ENCODE results near the gene DBX1.
"Not testable (repeated sequence)": the region's sequence is repeated elsewhere in the genome, so short reads cannot be mapped to it uniquely, and the experiment has no call there.

DBX1 gene, protein sequence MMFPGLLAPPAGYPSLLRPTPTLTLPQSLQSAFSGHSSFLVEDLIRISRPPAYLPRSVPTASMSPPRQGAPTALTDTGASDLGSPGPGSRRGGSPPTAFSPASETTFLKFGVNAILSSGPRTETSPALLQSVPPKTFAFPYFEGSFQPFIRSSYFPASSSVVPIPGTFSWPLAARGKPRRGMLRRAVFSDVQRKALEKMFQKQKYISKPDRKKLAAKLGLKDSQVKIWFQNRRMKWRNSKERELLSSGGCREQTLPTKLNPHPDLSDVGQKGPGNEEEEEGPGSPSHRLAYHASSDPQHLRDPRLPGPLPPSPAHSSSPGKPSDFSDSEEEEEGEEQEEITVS

DNA sequence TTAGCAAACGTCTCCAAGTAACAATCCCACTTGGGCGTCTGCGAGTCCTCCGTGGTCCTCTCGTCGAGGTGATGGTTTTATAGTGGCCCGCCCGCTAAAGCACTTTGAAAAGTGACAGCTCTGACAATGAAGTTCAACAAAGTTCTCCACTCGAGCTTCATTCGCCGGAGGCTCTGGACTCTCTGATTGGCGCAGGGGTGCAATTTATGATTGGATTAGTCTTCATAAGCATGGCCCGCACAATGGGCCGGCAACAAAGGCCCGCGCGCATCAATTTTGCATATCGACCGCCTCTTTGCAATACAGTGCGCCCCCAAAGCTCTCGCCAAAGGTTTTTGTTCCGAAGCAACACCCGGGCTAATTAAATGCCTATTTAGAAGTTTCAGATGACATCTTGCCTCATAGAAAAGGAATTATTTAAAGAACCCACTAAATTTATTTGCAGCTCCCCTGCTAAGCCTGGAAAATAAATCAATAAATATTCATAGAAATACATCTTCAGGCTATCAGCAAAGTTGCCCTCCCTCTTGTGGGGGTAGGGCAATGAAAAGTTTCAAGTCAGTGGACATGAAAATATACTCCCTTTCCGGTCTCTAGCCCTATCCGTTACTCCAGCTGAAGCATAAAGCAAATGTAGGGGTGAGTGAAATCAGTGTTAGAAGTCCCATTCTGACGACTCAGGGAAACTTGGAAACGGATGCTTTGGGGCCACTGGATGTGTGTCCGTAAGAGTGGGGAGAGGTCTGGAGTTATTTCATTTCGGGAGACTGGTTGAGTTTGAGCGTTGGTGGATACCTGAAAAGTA is at the start of gene DBX1:
Gene DBX1, minus strand, starts transcription at position 51 of the 805 bp plus-strand sequence. CDS start 151 bp downstream, outside the sequence.
- no peak for DNase-seq (ENCODE audit: low read depth in 2 of 2)

DNA sequence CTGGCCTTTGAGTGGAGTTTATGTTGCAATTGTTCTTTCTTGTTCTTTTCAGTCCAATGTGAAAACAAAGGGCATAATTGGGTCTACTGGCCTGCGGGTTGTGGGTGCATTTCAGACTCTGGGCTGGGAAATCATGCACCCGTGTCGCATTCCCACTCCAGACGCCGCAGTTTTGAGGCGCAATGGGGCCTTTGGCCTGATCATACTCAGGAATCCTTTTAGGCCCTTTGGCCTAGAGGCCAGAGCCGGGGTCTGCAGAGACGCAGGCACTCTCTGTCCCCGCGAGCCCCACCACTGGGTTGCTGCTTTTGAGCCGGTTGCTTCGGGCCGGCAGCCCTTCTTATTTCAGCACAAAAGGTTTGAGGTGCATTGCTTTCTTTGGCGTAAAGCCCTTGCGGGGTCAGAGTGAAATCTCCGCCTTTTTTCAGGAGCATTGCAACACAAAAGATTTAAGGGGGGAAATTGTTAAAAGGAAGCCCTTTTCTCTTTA is 48.4 kb upstream of the DBX1 start:
- no peak for DNase-seq (ENCODE audit: low read depth in 2 of 2)

DNA sequence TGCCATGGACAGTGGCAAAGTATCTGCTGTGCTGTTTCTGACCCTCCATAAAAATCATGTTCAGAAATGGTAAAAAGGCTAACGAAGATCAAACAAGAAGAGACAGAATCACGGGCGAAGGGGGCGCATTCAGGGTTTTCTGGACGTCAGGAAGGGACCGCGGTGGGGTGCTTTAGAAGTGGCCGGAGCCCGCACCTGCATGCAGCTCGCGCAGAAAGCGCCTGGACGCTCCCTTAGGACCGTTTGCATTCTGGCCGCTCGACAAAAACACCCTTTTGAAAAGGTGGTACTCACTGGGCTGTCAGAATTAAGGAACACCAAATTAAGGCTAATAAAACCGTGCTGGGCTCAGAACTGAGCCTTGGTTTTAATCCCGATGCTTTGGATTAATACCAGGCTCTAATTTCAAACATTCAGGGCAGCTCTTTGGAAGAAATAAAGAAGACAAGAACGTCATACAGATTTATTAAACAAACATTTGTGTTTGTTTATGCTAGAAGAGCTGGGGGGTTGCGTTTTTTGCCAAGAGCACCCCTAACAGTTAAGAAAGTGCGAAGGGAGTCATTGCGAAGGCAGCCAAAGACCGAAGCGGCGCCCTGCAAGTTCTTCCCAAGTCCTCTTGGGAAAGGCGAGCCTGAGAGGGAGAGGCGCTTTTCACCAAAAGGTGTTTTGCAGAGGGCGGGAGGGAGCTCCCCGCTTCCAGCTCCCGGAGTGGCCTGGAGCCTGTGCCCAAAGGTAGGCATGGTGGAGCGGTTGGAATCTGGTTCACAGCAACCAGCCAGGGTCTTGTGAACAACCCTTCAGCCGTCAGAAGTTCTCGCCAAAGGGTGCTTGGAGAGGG is 47.7 kb upstream of the DBX1 start:
- no peak for DNase-seq (ENCODE audit: low read depth in 2 of 2)

DNA sequence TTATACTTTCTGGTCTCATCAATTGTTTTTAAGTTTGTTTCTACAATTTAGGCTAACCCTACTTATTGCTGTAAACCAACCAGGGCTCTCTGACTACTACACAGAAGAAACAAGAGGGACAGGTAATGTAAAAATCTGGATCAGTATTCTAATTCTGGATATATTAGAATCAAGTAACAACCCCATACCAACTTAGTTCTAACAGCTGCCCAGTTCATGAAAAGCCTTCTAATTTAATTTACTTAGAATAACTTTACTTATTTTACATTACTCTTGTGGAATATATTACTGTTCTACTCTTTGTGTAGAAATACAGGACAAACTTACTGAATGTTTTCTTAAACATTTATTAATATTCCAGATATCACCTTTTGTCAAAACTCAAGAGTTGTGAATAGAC is 45.5 kb upstream of the DBX1 start:
- no peak for DNase-seq (ENCODE audit: low read depth in 2 of 2)

DNA sequence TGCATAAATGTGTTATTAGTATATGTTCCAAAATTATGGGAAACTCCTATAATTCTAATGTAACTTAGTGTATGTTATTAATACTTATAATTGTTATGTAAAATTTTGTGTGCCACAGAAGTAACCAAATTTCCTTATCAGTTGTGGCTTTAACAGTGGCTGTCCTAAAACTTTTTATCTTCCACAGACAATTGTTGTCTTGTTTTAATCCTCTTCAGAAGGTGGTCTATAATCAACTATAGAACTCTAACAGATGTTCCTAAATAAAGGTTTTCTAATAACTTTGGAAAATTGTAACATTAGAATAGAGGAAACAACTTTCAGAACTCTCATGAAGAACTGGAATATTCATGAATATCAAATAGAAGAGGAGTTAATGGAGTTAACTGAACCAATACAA is 44.4 kb upstream of the DBX1 start:
- DNase-seq (ENCODE audit: low read depth in 2 of 2): no peak

DNA sequence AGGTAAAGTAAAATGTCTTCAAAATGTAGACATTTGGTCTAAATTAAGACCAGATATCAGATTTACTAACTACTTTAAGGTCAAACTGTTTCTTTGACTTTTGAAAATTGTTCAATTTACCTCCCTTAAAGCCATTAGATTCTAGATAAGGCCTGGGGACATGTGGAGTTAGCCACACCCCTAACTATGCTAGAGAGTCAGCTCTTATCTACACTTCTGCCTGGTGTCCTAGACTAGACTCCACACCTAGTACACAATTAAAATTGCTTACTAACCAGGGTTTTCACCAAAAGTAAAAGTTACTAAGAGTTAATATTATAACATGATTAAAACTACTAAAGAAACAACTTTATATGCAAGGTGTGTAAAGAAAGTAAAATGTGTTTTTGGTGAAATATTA is 43.6 kb upstream of the DBX1 start:
- DNase-seq (ENCODE audit: low read depth in 2 of 2): no peak

DNA sequence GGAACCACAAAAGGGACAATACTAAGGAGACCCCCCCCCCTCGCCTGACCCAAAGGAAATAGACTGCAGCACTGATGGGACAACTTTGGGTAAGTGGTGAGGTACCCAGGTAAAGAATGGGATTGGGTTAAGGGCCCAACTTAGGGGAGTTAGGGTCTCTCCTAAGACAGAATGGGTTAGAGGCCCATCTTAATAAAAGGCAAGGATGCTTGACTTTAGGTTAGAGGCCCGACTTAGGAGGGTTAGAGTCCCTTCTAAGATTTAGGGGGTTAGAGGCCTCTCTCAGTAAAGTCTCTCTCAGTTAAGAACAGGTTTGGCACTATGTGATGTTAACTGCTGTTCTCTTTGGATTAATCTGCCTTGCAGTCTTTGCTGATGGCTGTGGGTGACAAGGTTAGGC is 41.0 kb upstream of the DBX1 start:
- no peak for DNase-seq (ENCODE audit: low read depth in 2 of 2)

DNA sequence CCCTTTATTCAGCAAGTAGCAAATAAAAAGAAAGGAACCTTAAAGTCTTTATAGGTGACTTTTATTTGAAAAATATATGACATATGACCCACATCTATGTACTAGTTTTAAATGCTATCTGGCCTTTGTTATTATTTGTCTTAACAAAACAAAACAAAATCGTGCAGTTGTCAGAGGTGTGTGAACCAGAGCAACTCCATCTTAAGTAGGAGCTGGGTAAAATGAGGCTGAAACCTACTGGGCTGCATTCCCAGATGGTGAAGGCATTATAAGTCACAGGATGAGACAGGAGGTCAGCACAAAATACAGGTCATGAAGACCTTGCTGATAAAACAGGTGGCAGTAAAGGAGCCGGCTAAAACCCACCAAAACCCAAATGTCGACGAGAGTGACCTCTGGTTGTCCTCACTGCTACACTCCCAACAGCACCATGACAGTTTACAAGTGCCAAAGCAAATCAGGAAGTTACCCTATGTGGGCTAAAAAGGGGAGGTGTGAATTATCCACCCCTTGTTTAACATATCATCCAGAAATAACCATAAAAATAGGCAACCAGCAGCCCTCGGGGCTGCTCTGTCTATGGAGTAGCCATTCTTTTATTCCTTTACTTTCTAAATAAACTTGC is 40.2 kb upstream of the DBX1 start:
- not testable (repeated sequence) for DNase-seq (ENCODE audit: low read depth in 2 of 2)

DNA sequence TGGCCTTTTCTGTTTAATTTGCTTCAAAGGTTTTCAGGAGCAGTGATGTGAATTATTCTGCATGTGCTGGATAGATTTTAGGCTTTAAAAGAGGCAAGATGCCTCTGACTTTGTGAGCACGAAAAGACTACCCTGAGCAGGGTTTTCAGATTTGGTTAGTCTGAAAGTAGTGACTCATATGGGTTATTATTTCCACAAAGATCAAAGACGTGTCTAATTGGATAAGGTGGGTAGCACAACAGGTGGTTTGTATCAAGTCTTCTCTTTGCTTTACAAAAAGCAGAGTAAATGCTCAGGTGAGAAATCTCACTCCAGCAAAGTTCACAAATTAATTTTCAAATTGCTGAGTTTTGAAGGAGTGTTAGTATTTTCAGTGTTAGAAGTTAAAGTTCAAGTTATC is 37.6 kb upstream of the DBX1 start:
- no peak for DNase-seq (ENCODE audit: low read depth in 2 of 2)

DNA sequence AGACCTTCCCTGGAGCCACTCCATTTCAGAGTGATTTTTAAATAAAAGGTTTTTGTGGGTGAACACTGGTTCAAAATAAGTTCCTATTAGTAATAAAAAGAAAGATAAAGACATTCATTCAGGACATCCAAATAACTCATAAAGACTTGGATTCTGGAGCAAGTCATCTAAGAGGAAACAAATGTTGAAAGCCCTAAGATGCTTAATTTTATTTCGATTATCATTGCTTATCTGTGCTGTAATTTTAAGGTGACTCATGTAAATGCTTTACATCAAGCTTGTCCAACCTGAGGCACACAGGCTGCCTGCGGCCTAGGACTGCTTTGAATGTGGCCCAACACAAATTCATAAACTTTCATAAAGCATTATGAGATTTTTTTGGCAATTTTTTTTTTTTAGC is 34.2 kb upstream of the DBX1 start:
- DNase-seq (ENCODE audit: low read depth in 2 of 2): no peak

DNA sequence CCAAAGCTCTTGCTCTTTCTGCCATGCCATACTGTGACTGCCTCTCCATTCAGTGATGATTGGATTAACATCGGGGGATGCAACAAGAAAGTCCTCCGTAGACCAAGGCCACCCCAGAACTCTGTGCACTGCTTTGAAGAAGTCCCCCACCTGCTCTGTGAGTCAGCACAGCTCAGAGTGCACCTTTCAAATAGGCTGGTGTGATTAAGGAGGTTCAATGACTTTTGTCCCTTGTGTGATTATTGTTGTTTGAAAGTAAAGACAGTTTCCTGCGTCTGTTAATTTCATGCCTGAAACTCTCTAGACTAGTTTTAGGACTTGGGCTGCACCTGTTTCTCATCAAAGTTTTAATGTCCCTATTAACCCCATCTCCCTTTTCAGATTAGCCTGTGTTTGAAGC is 33.0 kb upstream of the DBX1 start:
- DNase-seq (ENCODE audit: low read depth in 2 of 2): no peak

DNA sequence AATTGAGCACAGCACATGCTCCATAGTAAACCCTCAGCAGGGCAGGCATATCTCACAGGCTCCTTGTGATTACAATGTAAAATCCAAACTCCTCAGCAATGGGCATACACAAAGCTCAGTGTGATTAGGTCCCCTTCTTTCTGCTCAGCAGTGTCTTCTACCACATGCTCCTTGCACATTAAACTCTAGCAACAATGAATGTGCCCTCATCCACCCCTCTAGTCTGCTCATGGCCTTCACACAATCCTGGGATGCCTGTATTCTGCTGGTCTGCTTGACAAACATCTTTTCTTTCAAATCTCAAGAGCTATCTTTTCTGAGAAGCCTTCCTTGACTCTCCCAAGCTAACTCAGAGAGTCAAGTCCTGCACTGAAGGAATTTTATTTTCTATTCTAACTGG is 32.4 kb upstream of the DBX1 start:
- DNase-seq (ENCODE audit: low read depth in 2 of 2): no peak

DNA sequence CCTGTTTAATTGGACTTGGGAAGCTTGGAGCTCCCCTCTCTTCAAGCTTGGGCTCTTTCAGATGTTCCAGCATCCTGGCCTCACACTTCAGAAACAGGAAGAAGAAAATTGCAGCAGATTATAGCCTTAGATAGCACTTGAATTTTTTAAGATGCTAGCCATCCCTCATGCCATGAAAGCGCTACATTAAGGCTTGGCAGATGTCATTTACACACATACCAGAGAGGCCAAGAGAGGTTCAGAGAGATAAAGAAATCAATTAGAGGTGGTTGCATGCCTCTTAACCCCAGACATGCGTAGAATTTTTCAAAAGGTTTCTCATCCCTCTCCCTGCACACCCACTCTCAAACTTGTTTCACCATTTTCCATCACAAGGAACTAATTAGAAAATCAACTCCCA is 31.9 kb upstream of the DBX1 start:
- no peak for DNase-seq (ENCODE audit: low read depth in 2 of 2)

DNA sequence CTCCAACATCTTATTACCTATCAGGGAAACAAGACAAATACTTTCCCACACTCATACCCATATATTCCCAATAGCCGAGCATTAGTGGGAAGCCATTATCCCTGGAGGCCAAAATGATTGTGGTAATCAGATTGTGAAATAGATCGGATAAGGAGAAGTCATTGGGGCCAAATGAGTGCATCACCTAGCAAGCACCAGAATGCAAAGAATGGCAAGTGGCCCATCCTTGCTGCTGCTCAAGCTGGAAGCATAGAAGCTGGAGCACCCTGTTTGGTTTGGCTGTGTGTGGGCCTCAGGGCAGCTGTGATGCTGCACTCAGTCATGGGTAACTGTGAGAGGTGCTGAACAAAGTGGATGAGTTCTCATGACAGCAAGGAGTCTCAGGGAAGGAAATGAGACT is 18.7 kb upstream of the DBX1 start:
- DNase-seq (ENCODE audit: low read depth in 2 of 2): no peak

DNA sequence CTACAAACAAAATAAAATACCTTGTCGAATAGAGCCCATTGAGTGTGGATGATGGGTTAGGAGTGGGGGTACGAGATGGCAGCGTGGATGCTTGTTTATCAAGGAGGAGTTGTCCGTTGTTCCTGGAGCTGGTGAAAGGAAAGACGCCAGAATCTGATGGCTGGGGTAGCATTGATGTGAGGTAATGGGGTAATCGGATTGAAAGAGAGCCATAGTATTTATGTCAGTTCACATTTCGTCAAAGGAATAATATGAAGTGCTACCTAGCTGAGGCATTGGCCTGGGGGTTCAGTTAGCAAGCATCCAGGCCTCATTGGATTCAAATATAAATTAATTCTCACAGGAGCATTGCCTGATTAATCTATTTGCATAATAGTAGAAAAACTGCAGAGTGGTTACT is 16.9 kb upstream of the DBX1 start:
- DNase-seq (ENCODE audit: low read depth in 2 of 2): no peak

DNA sequence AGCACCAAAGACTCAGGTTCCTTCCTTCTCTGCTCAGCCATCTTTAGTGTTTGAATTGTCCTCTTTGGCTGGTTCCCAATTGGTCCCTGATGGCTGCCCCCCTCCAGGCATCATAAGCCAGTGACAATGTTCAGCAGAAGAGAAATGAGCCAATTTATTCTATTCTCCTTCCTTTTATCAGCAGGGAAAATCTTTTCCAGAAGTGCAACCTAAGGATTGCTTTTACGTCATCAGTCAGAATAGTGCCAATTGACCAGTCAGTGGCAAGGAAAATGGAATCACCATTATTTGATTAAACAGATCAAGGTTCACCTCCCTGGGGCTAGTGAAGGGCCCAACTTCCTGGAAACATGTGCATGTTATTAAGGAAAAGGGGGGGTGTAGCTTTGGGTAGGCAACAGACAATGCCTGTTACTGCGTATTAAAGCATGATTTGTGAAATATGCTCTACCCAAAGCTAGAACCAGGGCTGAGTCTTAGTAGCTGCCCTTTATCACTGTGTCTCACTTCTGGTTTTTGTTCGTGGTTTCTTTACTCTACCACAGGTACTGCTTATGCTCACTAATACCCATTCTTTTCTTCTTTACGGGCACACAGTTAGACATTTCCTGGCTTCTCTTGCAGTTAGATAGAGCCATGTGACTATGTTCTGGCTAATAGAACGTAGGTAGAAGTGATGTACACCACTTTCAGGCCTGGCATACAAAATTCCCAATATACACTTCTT is 12.6 kb upstream of the DBX1 start:
- no peak for DNase-seq (ENCODE audit: low read depth in 2 of 2)

DNA sequence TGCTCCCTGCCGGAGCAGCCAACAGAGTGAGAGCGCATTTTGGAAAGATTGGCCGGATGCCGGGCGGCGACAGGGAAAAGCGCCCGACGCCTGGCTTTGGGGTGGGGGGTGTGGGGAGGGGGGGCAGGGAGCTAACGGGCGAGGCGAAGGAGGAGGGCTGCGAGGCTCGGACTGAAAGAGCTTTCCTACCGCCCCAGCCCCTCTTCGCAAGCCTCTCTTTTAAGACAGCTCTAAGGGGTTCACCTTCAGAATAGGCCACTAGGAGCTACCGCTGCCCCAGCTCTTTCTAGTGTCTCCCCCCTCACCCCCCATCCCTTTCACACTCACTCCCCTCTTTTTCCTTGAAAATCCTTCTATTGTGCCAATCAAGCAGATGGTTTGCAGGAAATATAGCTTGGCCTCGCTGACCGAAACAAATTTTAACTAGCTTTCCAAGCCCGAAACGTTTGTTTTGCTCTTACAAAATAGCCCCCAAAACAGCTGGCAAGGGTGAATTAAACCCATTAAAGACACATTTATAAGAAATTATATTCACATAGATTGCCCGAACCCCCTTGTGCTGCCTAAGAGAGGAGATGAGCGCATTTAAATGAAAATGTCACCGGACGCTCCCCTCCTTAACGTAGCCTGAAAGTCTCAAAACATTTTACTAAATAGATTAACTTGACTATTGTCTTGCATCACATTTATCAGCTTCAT is 3.7 kb upstream of the DBX1 start:
- no peak for DNase-seq (ENCODE audit: low read depth in 2 of 2)

DNA sequence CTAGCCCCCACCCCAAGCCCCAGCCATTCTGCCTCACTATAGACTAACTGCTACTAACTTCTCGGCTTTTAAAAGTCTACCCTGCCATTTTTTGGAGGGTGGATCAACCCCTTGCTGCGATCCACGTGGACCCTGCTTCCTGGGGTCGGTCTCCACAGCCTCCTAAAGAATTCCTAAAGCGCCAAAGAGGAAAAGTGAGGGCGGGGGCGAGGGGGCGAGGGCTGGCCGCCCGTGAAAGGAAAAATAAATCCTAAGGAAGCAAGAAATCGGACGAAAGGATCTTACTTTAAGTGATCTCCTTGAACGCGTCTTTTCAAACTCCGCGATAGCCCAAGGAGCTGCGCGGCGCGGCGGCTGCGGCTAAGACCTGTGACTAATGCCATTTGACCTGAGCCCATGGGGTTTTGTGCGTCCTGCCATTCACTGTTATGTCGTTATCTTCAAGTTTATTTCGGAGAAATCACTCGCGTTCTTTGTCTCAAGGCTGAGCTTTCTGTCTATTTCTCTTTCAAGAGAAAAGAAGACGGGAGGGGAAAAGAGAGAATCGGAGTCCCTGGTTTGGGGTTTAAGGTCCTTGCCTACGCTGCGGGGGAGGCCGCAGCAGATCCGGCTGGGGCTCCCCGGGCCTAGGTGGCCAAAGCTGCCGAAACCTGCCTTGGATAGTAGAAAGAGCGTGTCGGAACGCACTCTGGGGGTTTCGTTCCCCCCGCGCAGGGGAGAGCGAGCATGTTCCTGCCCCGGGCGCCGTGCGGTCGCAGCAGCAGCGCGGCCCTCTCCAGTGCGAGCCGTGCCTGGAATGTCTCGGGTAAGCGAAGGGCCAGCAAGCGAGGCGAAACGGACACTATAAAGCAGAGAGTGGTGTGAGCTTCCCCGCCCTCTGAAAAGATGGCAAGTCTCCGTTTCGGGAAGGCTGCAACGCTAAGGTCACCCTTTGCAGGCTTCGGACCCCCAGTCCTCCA is 2.8 kb upstream of the DBX1 start:
- DNase-seq (ENCODE audit: low read depth in 2 of 2): no peak

Measured in activated CD4-positive, alpha-beta T cell treated with anti-CD3 and anti-CD28 coated beads for 24 hours (primary cell).